Fibroblast of the conjunctiva (primary cell): ENCODE results near the gene RECK.

Source experiments
- DNase-seq: peaks from one replicate; pipeline ENCODE4 v3.0.0-alpha.2; 2010; ENCODE audit warnings: low read depth

The RECK gene

DNA sequence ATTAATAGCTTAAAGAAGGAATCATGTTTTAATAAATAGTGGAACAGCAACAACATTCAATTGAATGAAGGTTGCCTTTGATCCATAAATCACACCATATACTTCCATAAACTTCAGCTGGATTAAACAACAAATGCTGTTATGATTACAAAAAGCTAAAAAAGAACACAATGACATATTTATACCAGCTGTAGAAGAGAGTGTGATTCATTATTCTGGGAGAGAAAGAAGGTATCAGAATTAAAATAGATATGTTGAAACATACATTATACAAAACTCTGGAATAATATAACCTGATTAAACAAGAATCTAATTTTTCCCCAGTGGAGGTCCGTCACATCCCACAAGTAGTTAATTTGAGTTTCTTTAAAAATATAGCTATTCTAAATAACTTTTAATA lies 7.5 kb upstream of the RECK start:
- DNase-seq, result no peak

- DNase-seq, result peak; percentile 96
Measured at GRCh38 chr9:36029765-36030528, 6.8 kb upstream of the RECK start.

GRCh38 chr9:36030871-36031270 lies 5.8 kb upstream of the RECK start:
- DNase-seq, result no peak

DNA sequence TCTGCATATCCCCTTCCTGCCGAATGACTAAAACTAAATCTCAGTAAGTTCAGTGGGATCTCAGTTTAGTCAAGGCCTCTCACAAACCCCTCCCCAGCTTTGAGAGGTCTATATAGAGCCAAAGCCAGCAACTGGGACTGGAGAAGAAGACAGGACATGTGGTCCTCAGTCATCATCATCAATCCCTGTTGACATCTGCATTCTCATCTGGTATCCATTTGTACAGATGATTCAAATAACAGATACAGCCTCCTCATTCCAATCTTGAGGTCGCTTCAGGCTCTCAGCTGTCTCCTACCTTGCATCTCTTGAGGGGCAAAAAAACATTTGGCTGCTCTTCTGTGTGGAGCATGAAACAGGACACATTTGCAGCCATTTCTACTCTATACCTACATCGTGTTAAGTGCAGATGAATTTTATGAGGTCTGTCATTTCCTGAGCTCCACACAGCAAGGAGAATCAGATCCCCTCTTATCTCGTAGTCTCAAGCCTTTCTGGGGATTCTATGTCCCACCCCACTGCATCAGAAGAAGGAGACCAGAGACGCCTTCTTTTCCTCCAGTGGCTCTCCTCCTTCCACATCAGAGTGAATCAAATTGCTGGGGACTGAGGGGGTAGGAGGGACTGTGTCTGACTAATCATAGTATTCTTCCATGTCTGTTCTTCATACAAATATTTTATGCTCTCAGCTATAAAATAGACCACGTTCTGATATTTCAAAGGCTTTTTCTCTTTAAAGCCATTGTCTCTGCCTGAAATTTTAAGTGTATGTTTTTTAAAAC lies 4.7 kb upstream of the RECK start:
- no peak for DNase-seq

DNA sequence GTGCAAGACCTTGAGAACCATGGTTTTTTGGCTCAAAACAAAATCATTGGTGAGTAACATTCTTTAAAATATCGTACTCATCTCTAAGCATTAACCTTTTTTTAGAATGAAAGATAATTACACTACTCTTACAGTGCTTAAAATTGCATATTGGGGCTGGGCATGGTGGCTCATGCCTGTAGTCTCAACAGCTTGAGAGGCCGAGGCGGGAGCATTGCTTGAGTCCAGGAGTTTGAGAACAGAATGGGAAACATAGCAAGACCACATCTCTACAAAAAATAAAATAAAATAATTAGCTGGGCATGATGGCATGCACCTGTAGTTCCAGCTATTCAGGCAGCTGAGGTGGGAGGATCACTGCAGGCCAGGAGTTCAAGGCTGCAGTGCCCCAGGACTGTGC lies 2.9 kb upstream of the RECK start:
- no peak for DNase-seq

DNA sequence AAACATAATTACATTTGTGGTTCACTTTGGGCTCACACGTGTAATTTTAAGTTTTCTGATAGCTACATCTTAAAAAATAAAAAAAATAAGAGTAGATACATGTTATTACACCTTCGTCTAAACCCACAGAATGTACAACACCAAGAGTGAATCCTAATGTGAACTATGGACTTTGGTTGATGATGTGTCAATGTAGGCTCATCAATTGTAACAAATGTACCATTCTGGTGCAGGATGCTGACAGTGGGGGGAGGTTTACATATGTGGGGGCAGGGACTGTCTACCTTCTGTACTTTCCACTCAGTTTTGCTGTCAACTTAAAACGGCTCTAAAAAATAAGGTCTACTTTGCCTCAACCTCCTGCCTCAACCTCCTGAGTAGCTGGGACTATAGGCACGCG lies 2.5 kb upstream of the RECK start:
- no peak for DNase-seq

DNA sequence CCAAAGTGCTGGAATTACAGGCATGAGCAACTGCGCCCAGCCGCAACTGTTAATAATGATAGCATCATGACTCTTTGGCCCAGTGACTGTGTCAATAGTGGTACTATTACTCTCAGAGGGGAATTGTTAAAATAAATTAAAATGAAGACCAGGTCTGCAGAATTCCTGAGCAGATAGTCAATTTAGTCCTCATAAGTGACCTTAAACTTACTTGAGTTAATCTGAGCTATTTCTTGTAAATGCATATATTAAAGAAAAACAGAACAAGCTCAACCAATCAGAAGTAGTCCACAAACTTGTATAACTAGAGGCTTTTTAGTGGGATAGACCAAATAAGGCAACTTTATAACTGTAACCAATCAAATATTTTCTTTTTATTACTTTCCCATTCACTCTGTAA lies 1.7 kb upstream of the RECK start:
- DNase-seq, result peak; percentile 39

DNA sequence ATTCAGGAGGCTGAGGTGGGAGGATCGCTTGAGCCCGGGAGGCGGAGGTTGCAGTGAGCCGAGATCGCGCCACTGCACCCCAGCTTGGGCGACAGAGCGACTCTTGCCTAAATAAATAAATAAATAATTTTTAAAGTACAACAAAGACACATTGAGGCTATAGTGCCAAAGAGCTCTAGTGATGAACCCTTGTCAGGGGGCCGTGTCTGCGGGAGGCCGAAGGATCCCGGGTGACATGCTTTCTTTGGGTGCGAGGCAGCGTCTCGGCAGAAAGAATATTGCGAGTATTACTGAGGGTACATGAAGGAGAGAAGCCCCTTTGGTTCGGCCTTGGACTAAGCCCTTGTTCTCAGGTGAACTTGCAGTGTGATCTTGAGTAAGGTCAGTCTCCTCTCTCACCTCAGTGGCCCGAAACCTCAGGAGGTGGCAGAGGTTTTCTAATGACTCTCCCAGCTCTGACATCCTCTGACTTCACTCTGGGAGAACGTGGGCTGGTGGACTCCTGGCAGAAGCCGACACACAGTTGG lies 397 bp upstream of the RECK start:
- DNase-seq, result no peak

DNA sequence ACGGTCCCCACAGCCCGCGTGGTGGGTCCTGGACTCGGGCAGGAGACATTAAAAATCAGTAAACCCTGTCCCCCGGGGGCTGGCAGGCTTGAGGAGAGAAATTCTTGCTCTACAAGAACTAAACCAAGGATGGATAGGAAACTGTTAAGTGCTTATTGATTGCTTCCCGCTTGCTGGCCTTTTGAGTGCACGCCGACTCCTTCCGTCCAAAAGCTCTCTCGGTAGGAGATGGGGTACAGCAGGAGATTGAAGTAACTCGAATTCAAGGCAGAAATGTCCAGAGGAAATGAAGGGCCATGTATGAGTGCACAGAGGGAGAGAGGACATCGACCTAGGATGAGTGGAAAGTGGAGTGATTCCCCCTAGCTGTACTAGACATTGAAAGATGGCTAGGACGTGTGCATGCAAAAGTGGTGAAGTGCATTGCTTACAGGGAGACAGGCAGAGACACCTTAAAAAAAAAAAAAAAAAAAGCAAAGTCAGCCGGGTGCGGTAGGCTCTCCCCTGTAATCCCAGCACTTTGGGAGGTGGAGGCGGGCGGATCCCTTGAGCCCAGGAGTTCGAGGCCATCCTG lies 923 bp downstream of the RECK start:
- no peak for DNase-seq

DNA sequence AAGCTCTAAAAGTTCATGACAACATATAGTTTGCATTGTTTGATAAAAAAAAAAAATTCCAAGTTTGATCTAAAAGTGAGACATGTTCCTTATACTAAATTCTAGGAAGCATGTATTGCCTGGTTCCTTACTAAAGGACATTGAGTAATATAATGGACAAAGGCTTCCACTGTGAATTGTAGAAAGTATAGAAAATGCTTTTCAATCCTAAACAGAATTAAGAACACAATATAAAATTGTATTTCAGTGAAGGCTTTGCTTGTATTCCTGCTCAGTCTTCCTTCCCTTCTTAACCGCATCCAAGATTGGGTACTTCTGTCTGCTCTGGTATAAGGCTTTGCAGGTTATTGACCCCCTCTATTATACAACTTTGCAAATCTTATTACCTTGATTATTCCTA lies 2.4 kb downstream of the RECK start:
- DNase-seq, result no peak

DNA sequence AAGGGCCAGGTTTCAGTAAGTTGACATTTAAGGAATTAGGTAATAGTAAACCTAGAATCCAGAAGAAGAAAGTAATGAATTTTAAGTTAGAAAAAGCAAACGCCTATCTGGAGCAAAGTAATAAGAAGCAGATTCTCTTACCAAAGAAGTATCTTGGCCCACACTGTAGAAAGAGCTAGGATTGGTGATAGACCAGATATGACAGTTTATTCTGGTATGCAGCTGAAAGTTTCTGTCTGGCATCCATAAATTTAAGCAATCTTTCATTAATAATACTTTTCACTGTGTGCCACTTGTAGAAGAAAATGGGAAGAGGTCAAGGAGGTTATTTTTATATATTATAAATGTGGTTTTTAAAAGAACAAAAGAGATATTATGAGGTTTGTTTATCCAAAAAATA lies 3.0 kb downstream of the RECK start:
- peak; percentile 55 for DNase-seq

DNA sequence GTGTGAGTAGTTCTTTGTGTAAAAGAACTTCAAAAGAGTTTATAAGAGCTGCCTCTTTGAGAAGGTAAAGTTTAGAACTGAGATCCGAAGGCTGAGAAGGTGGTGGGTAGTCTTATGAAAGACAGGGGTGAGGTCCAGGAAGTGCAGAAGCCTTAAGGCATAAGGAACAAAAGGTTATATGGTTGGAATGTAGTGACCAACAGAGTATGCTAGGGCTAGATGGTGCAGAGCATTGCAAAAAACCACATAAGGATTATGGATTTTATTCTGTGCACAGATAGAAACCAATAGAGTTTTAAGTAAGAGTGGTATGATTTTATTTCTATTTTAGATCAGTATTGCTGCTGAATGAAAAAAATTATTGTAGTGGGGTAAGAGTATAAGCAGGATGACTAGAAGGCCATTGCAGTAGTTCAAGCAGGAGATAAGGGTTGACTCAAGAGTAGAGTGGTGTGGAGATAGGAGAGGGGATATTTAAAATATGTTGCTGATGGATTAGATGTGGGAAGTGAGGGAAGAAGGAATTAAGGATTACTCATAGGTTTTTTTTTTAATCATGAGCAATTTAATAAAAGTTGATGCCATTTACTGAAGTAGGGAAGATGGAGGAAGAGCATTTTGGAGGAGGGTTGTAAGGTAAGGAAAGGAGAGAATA lies 3.7 kb downstream of the RECK start:
- no peak for DNase-seq

GRCh38 chr9:36041506-36041905 lies 4.8 kb downstream of the RECK start:
- DNase-seq, result no peak

DNA sequence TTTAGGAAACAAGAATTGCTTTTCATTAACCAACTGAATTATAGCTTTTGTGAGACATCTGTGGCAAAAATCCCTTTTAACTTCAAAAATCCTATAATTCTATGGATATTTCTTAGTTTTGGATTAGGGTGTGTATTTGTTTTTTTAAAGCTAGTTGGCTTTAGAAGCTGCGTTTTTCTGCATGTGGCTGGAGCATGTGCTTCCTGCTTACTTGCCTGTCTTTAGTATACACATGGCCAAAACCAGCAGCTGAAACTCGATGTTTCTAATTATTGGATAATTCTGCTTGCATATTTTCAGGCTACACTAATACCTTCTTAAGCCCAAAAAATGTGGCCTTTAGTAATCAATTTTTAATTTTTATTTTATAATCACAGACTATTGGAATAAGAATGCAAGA lies 8.9 kb downstream of the RECK start:
- DNase-seq, result no peak

DNA sequence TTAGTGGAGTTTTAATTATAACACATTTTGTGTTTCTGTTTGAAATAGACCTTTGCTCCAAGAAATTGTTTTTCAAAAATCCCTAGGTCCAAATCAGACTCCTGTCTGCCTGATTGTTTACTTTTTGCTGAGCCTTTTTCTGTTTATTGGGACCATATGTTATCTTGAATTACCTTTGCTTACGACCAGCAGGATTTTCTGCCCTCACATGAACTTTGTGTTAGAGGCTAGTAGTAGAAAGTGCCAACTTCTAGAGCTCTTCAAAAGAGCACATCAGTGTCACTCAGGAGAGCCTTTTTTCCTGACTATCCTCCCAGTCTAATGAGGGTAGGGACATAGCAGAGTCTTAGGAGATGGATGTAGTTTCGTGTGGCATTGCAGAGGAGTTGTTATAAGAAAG lies 10.2 kb downstream of the RECK start:
- no peak for DNase-seq

DNA sequence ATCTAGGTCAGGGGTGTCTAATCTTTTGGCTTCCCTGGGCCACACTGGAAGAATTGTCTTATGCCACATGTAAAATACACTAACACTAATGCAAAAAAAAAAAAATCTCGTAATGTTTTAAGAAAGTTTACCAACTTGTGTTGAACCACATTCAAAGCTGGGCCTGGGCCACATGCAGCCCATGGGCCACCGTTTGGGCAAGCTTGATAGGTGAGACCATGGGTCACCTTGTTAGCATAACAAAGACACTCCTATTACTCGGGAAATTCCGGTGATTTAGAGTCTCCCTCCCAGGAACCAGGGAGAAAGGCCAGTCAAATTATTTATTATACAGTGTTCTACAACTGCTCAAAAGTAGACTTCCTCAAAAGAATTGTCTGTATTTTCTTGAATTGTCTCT lies 12.7 kb downstream of the RECK start:
- no peak for DNase-seq

GRCh38 chr9:36050476-36050875 lies 13.8 kb downstream of the RECK start:
- DNase-seq, result no peak

DNA sequence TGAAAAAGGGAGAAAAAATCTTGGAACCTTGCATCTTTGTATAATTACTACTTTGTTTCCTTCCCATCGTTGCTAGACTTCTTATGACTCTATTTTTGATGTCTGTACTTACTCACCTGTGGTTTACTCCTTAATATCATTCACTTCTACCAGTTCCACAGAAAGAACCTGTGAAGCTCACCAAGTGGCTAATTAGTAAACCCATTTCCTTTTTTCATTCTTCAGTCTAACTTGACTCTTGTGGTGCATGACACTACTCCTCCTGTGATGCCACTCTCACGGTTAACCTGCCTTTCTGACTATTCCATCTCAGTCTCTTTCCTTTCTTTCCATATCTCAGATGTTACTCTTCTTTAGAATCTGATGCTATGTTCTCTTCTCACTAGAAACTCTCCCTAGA lies 14.6 kb downstream of the RECK start:
- DNase-seq, result no peak

- DNase-seq, result no peak
Measured at GRCh38 chr9:36053971-36054370, 17.3 kb downstream of the RECK start.

DNA sequence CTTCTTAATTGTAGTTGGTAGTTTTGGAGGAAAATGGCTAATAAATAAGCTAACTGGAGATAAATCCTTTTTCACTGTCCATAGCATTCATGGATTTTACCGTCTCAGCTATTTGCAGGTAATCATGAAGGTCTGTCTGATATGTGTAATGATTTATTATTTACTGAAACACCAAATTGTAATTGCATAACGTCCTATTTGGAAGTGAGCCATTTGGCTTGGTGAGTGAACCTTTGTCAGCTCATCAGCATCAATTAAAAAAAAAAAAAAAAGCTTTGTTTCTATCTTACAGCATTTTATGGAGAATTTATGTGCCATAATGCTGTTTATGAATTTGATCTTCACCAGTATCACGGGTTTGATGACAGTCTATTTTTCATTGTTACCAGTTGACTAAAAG lies 20.2 kb downstream of the RECK start:
- no peak for DNase-seq

- DNase-seq, result peak; percentile 22
Measured at GRCh38 chr9:36063804-36064447, 27.2 kb downstream of the RECK start.

DNA sequence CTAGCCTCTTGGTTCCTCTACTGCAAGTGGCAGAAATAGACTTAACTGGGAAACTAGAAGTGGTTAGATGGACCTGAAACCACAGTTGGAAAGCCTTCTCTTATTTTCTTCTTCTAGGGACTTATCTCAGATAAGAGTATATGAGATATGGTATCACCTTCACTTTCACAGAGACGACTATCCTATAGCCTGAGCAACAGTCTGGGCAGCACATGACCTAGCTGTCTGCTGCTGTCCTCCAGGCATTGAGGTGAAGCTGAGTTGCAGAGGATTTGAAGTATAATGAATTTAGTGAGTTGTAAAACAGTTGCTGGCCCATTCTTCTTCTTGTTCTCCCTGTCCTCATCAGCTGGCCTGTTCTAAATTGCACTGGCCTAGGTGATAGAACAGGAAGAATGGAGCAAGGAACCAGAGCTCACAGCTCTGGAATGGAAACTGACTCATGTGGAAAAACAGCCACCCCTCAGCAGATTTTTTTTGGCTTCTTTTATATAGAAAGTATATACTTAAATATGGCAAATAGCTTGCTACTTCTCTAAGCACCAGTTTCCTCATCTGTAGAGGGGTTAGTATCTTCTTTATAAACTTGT lies 27.8 kb downstream of the RECK start:
- DNase-seq, result no peak
